ENCODE measurements around the gene ARMC2. TPM values are rescaled to one million over a fixed set of nuclear protein-coding genes. Genes with fewer than 3 reads are reported as not detected.

ARMC2 gene
- total RNA-seq, 1 experiment from 2014 or later: 1.8 TPM

DNA sequence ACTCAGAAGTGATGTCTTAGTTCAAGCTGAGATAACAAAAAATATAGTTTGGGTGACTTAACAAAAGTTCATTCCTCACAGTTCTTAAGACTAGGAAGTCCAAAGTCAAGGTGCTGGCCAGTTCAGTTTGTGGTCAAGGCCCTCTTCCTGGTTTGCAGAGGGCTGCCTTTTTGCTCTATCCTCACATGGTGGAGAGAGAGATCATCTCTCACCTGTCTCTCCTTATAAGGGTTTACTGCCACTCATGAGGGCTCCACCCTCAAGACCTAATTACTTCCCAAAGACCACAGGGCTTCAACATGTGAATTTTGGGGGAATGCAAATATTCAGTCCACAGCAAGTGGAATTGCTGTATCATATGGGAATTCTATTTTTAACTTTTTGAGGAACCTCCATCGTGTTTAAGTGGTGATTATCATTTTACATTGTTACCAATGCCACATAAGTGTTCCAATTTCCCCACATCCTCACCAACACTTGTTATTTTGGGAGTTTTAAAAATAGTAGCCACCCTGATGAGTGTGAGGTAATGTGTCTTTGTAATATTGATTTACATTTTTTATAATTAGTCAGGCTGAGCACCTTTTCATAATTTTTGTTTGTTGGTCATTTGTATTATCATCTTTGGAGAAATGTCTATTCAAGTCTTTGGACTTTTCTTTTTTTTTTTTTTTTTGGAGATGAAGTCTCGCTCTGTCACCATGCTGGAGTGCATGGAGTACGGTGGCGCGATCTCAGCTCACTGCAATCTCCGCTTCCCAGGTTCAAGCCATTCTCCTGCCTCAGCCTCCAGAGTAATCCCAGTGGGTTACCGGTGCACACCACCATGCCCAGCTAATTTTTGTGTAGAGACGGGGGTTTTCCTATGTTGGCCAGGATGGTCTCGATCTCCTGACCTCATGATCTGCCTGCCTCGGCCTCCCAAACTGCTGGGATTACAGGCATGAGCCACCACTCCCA lies 134.2 kb downstream of the ARMC2 start:
- no peak overlapping the region for H3K4me3 ChIP-seq
- H3K27me3 ChIP-seq: no peaks in the 10 kb centered on the region
- H3K36me3 ChIP-seq: no peaks in the 10 kb centered on the region
- H3K9me3 ChIP-seq: no peaks in the 10 kb centered on the region
- no peak for DNase-seq

DNA sequence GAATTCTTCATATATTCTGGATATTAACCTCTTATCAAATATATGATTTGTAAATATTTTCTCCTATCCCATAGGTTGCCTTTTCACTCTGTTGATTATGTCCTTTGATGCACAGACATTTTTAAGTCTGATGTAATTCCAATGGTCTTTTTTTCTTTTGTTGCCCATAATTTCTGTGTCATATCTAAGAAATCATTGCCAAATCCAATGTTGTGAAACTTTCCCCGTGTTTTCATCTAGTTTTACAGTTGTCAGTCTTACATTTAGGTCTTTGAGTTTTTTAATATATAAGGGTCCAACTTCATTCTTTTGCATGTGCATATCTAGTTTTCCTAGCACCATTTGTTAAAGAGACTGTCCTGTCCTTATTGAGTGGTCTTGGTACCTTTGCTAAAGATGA lies 134.9 kb downstream of the ARMC2 start:
- Histone ChIP-seq H3K4me3 (no peak overlapping the region), H3K9me3 (no peaks in the 10 kb centered on the region), H3K36me3 (no peaks in the 10 kb centered on the region), H3K27me3 (no peaks in the 10 kb centered on the region)
- no peak for DNase-seq

DNA sequence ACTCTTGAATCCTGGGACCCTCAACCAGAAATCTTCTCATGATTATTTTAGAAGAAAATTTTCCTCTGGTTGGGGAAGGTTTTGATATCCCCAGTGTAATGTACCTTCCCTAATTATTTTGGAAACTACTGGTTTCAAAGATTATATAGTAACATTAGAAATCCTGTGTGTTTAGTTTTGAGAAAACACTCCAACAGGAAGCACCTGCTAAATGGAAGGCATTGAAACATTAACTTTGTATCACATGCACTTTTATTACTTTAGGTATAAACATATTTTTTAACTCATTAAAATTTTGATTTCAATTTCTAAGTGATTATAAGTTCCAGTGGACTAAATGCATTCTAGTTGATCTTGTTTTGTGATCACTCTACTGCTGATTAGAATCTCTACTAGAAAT lies 137.1 kb downstream of the ARMC2 start:
- Histone ChIP-seq H3K36me3 (no peaks in the 10 kb centered on the region), H3K27me3 (no peaks in the 10 kb centered on the region), H3K9me3 (no peaks in the 10 kb centered on the region), H3K4me3 (no peak overlapping the region)
- no peak for DNase-seq

DNA sequence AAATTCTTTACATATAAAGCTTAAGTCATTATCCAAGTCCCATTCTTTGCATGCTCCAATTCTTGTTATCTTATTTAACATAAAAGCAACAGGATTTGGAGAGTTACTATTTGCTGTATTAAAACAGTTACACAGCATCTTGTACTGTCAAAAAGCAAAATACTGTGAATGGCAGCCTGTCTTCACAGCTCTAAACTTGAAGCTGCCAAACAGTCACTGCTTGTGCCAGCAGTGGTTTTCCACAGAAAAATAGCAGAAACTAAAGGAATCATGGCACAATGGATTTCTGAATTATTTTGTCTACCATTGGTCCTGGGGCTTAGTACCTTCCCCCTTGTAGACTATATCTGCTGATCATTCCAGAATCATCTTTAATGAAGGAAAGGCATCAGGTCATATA lies 138.9 kb downstream of the ARMC2 start:
- Histone ChIP-seq H3K27me3 (no peaks in the 10 kb centered on the region), H3K9me3 (no peaks in the 10 kb centered on the region), H3K4me3 (no peak overlapping the region), H3K36me3 (no peaks in the 10 kb centered on the region)
- DNase-seq: no peak

DNA sequence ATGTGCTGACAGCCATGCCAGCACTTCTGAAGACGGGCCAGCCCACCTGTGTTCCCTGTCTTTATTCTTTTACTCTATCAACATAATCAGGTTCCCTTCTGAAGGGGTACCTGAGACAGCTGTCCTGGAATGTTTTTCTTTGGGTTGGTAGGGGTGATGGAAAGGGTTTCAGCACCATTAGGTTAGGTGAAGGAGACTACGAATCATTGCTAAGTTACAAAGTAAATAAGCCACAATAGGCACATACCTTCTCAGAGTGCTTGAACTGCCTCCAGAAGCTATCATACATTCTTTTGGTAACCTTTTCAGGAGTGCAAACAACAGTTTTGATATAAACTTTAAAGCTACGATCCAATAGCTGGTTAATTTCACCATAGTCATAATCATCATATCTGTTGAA lies 140.1 kb downstream of the ARMC2 start:
- Histone ChIP-seq H3K9me3 (no peaks in the 10 kb centered on the region), H3K4me3 (no peak overlapping the region), H3K27me3 (no peaks in the 10 kb centered on the region), H3K36me3 (no peaks in the 10 kb centered on the region)
- no peak for DNase-seq

DNA sequence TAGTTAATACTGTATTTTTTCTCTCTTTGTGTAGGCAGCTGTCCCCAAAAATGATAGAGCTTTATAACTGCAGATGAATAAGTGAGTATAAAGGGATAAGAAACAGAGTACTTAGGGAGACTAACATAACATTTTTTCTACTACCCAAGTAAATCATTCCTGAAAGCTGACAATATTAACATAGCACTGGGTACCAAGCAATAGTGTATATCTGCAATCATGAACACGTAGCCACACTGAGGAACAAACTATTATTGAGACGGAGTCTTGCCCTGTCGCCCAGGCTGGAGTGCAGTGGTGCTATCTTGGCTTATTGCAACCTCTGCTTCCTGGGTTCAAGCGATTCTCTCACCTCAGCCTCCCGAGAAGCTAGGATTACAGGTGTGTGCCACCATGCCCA lies 140.5 kb downstream of the ARMC2 start:
- Histone ChIP-seq H3K4me3 (no peak overlapping the region), H3K36me3 (no peaks in the 10 kb centered on the region)
- DNase-seq: no peak

DNA sequence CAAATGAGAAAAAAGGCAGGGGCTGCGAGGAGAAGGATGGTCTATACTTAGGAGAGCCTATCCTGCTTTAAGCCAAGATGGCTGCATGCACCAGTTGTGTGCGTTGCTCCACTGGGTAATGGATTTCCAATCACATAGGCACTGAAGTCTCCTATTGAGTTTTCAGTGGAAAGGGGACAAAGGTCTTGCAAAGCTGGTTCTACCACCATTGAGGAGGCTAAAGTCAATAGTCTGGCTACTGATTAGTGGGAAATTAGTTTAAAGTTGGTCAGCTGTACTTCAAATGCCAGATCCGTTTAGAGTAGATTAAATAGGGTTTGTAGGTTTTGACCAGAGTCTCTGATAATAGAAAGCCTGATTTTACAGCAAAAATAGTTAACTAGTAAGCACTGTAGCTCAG lies 141.5 kb downstream of the ARMC2 start:
- no peak for DNase-seq
- Histone ChIP-seq H3K9me3 (no peaks in the 10 kb centered on the region), H3K4me3 (no peak overlapping the region), H3K36me3 (no peaks in the 10 kb centered on the region), H3K27me3 (no peaks in the 10 kb centered on the region)

More for the DNA sequence above, 140.5 kb downstream of the ARMC2 start:
- Histone ChIP-seq H3K27me3 (no peaks in the 10 kb centered on the region), H3K9me3 (no peaks in the 10 kb centered on the region)

DNA sequence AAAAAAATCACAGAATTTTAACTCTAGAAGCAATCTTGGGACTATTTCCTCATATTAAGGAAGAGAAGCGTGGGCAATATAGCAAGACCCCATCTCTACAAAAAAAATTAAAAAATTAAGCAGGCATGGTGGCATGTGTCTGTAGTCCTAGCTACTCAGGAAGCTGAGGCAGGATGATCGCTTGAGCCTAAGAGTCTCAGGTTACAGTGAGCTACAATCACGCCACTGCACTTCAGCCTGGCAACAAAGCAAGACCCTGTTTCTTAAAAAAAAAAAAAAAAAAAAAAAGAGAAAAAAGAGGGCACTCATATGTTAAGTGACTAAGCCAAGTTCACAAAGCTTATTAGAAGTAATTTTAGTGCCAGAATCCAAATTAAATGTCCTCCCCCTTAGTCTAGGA lies 145.7 kb downstream of the ARMC2 start:
- no peaks in the 10 kb centered on the region for H3K36me3 ChIP-seq
- H3K4me3 ChIP-seq: no peak overlapping the region
- DNase-seq: no peak
- no peaks in the 10 kb centered on the region for H3K9me3 ChIP-seq
- H3K27me3 ChIP-seq: no peaks in the 10 kb centered on the region

DNA sequence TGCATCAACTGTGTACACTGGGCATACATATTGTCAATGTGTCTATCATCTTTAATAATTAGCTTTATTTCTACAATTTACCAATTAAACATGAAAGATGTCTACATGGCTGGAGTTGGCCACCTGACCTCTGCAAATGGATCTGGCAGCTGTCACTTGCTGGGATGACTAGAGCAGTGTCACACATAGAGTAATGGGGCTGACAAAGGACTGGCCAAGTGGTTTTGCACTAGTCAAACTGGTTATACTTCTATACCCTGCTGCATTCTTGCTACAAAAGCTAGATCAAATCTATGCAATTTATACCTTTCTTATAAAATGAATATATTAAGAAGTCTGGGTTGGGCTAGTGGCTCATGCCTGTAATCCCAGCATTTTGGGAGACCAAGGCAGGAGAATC lies 147.1 kb downstream of the ARMC2 start:
- Histone ChIP-seq H3K27me3 (no peaks in the 10 kb centered on the region), H3K36me3 (no peaks in the 10 kb centered on the region), H3K9me3 (no peaks in the 10 kb centered on the region), H3K4me3 (no peak overlapping the region)
- no peak for DNase-seq

DNA sequence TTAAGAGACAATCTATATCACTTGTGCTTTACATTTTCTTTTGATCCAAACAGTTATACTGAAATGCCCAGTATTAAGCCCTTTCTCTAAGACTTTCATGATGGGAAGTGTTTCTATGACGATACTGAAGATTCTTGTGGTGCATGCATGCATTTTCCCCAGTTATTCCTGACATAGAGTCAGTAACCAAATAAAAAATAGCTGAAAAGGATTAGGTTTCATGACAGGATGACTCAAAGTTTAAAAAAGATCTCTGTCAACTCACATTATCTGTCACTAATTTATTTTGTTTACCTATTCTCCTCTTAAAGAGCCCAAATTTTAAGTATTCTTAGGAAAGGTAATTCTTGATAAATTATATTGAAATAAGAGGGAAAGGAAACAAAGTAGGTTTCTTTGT lies 148.0 kb downstream of the ARMC2 start:
- H3K4me3 ChIP-seq: no peak overlapping the region
- H3K36me3 ChIP-seq: no peaks in the 10 kb centered on the region
- no peak for DNase-seq
- no peaks in the 10 kb centered on the region for H3K27me3 ChIP-seq
- H3K9me3 ChIP-seq: no peaks in the 10 kb centered on the region

DNA sequence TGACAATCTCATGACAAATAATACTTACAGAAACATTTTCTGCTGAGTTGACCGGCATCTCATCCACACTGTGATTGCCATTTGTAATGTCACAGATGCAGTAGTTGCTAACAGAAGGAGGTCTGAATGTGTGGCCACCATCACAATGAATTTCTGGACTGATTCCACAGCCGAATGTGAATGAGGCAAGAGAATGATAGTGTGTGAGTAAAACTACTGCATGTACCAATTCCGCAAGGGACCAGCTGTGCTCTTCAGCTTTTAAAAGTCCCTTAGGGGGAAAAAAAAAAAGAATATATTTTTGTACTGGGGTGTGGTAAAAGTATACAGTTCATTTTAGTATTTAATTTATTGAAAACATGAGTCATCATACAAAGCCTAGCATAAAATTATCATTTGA lies 150.3 kb downstream of the ARMC2 start:
- no peaks in the 10 kb centered on the region for H3K9me3 ChIP-seq
- no peak for DNase-seq
- H3K4me3 ChIP-seq: no peak overlapping the region
- no peaks in the 10 kb centered on the region for H3K36me3 ChIP-seq
- H3K27me3 ChIP-seq: no peaks in the 10 kb centered on the region

DNA sequence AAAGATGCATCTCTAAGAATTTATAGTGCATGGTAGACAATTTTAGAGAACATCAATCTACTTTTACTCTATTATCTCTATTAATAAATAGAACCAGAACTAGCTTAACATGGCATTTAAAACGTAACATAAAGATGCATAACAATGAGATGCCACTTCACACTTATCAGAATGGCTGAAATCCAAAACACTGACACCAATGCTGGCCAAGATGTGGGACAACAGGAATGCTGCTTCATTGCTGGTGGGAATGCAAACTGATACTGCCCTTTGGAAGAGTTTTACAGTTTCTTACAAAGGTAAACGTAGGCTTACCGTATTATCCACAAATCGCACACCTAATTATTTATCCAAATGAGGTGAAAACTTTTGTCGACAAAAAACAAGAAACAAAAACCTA lies 151.2 kb downstream of the ARMC2 start:
- Histone ChIP-seq H3K4me3 (no peak overlapping the region), H3K36me3 (no peaks in the 10 kb centered on the region), H3K9me3 (no peaks in the 10 kb centered on the region), H3K27me3 (no peaks in the 10 kb centered on the region)
- DNase-seq: no peak

DNA sequence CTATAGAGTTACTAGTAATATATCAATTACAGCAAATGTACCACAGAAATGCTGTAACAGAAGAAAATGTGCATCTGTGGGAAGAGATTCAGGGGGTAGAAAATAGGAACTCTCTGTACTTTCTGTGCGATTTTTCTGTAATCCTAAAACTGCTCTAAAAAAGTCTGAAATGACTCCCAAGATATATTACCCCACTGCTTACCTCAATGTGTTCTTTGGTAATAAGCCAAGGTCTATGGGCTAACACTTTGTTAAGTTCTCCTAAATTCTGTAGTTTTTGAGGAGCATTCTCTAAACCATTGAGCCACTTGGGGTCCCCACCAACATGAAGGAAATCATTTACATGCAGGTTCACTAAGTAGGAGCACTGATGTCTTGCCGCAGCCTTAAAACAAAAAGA lies 152.1 kb downstream of the ARMC2 start:
- Histone ChIP-seq H3K36me3 (no peaks in the 10 kb centered on the region), H3K9me3 (no peaks in the 10 kb centered on the region), H3K27me3 (no peaks in the 10 kb centered on the region), H3K4me3 (no peak overlapping the region)
- no peak for DNase-seq

DNA sequence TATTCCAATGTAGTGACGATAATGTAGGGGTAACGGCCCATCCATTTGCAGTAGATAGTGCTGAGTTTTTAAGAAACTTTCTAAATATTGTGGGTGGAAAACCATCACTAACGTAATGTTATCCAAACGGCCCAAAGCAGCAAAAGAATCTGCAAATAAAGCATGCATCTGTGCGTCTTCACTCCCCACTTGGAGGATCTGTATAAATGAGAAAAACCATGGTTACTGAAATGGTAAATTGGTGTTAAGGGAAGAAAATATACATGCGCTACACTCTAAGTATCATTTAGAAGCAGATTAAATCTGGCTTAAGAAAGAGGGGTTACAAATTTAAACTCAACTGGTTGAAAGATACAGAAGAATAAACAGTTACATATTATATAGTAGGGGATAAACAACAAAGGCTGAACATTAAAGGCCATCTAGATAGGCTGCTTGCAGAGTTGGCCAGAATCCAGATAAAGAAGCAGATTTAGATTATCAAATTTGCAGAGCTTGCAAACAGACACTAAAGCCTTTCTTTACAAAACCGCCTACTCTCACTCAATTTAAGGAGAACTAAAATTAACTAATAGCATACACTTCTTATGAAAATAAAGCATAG lies 153.2 kb downstream of the ARMC2 start:
- H3K36me3 ChIP-seq: no peaks in the 10 kb centered on the region
- H3K27me3 ChIP-seq: no peaks in the 10 kb centered on the region
- no peaks in the 10 kb centered on the region for H3K9me3 ChIP-seq
- H3K4me3 ChIP-seq: no peak overlapping the region
- DNase-seq: no peak

DNA sequence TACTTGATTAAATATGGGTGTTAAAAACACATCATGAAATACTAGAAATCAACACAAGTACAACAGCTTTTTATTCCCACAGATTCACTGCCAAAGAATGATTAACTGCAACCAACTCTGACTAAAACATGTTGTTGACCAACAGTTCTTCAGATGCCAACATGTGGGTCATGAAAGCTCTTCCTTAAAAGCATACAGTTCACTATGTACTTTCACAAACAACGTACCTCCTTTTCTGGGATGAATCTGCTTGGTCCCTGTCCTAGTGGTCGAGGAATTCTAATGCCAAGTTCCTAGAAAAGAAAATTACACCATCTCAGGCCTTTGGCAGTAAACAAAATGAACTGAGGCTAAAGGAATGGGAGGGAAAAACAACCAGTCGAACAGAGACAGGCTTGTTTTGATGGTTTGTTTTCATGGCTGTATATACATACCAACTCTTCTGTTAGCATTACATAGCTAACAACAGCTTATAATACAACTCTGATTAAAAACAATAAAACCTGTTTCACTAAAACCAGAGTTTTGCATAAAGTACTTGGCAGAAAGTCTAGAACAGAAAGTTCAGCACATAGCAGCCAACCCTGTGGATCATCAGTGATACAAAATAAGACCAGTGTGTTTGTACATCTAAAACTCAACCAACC lies 154.0 kb downstream of the ARMC2 start:
- H3K27me3 ChIP-seq: no peaks in the 10 kb centered on the region
- no peak overlapping the region for H3K4me3 ChIP-seq
- no peaks in the 10 kb centered on the region for H3K36me3 ChIP-seq
- H3K9me3 ChIP-seq: no peaks in the 10 kb centered on the region
- DNase-seq: peak; percentile 3

DNA sequence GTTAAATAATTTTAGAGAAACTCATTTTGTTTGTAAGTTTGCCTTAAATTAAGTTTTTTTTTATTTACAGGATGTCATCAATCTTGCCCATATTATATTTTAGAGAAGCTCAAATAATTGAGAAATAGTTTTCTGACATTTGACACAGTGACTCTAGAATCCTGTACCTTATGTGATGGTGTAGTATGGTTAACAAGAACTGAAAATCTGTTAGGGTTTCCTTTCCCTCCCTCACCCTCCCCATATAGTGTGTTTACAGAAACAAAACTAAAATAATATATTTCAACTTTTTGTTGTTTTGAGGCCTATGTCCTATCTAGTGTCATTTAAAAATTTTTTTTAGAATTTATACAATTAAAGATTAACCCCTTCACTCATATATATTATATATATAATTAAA lies 154.7 kb downstream of the ARMC2 start:
- H3K9me3 ChIP-seq: no peaks in the 10 kb centered on the region
- H3K4me3 ChIP-seq: no peak overlapping the region
- no peak for DNase-seq
- H3K27me3 ChIP-seq: no peaks in the 10 kb centered on the region
- H3K36me3 ChIP-seq: no peaks in the 10 kb centered on the region

DNA sequence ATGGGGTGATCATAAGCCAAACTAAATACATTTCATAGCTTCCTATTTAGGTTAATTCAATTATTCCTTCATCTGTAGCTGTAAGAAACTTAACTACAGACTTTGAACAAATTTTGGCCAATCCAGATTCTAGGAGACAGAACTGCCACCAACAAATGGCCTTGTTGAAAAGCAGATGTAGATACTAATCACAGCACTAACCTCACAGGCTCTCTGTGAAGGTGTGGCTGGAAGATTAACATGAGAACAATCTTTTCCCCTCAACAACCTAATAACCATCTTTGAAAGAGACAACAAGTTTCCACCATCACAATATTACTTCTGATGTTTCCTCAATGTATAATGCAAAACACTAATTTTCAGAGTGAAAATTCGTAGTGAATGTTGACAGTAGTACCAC lies 158.6 kb downstream of the ARMC2 start:
- Histone ChIP-seq H3K9me3 (no peaks in the 10 kb centered on the region), H3K4me3 (no peak overlapping the region), H3K36me3 (no peaks in the 10 kb centered on the region; the same call in 1 of the 2 replicates), H3K27me3 (no peaks in the 10 kb centered on the region)
- no peak for DNase-seq

All from MG63 (cell line).